HG02840 (cell line): ENCODE results near the gene ZNF410.

Experiments
- ATAC-seq: cut with Tn5 transposase; IDR thresholded peaks from one replicate; pipeline ENCODE4 v1.9.1; 2021; ENCODE audit warnings: mild to moderate bottlenecking, moderate library complexity, moderate number of reproducible peaks; ENCODE audit not compliant: unreplicated experiment, low FRiP score

Gene ZNF410

DNA sequence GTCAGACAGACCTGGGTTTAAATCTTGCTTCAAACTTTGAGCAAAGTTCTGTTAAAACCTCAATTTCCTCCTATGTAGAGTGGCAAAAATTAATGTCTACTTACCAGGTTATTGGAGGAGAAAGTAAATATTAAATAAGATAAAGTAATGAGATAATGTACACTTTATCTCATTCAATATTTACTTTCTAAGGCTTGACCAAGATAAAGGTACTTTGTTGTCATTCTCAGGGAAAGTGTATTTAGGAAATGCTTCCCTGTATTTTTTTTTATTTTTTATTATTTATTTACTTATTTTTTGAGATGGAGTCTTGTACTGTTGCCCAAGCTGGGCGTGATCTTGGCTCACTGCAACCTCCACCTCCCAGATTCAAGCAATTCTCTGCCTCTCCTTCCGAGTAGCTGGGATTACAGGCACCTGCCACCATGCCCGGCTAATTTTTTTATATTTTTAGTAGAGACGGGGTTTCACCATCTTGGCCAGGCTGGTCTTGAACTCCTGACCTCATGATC, 58.6 kb downstream of the ZNF410 start:
- no peak for ATAC-seq

- ATAC-seq: peak; percentile 89
These were observed 63.4 kb downstream of the ZNF410 start, which contains the start of the genes COQ6 and FAM161B for GRCh38 chr14:73949752-73950734. Gene COQ6 (plus strand): TSS chr14:73950302. CDS start chr14:73950333, 31 bp downstream. Gene FAM161B (minus strand): TSS chr14:73950094. CDS start chr14:73950026, 68 bp downstream.

DNA sequence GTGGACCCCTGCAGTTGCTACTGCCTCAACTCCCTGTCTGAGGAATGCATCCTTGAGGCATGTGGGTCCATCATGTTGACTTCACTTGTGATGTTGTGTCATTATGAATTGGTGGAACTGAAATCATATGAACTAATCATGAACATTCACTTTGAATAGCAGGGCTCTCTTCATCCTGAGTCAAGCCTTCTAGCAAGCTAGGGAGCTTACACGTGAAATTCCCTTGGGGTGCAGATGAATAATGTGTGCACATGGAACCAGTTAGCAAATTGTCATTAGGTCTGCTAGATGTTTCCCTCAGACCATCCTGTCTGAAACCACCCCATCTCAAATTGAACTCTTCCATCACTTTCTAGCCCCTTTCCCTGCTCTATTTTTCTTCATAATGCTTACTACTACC, 67.1 kb downstream of the ZNF410 start:
- no peak for ATAC-seq

DNA sequence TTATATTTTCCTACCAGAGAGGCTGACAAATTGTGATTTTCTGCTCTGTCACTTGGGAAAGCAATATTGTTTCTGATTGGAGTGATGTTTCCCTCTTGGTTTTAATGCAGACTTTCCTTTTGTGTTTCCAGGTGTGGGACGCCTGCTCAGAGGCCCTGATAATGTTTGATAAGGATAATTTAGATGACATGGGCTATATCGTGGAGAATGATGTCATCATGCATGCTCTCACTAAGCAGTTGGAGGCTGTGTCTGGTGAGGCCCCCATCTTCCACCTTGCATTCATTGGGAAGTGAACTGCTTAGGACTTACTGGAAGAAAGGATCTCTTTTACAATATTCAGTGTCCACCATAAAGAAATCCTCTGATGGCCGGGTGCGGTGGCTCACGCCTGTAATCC, 69.0 kb downstream of the ZNF410 start:
- ATAC-seq: no peak

GRCh38 chr14:73958591-73958990, 71.9 kb downstream of the ZNF410 start:
- ATAC-seq: no peak

- ATAC-seq: no peak
These were observed 74.5 kb downstream of the ZNF410 start for GRCh38 chr14:73961192-73961591.

- ATAC-seq: no peak
These were observed 78.6 kb downstream of the ZNF410 start for GRCh38 chr14:73965216-73965615.

- ATAC-seq: no peak
These were observed 82.2 kb downstream of the ZNF410 start for GRCh38 chr14:73968885-73969284.

GRCh38 chr14:73973497-73973896, 86.8 kb downstream of the ZNF410 start:
- ATAC-seq: no peak

DNA sequence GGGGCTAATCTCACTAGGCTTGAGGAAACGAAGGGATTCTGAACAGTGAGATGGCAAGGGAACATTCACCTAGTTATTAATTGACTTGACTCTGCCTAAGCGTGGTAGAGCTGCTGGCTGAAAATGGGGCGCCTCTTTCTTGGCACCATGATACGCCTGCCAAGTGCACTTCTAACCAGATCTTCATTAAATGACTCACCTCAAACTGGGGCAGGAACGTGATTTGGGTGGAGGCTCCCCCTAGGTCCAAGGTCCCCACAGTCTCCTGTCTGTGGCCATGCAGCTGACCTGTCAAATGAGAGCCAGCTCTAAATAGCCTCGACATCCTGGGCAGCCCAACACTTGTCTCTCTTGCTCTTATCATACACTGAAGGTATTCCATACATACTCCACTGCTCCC, 89.5 kb downstream of the ZNF410 start:
- no peak for ATAC-seq

- no peak for ATAC-seq
These were observed 91.2 kb downstream of the ZNF410 start for GRCh38 chr14:73977896-73978295.
